Glutamatergic neuron (in vitro differentiated cells): ENCODE measurements around the gene TMEM14A. TPM values are rescaled to one million over a fixed set of nuclear protein-coding genes. Genes with fewer than 3 reads are reported as not detected.

Experiments
- DNase-seq: peaks from one replicate; pipeline ENCODE4 v3.0.0; 2022
- H3K27ac Mint-ChIP-seq: one replicate; pipeline ENCODE4 v1.8.0; 2020; ENCODE audit warnings: mild to moderate bottlenecking, mixed read lengths, inconsistent platforms; ENCODE audit not compliant: unreplicated experiment
- H3K27me3 Mint-ChIP-seq: one replicate; pipeline ENCODE4 v1.8.0; 2020; ENCODE audit warnings: mild to moderate bottlenecking, moderate library complexity, mixed read lengths, inconsistent platforms; ENCODE audit not compliant: unreplicated experiment
- H3K36me3 Mint-ChIP-seq: one replicate; pipeline ENCODE4 v1.8.0; 2020; ENCODE audit warnings: mild to moderate bottlenecking, mixed read lengths, inconsistent platforms; ENCODE audit not compliant: unreplicated experiment
- H3K4me1 Mint-ChIP-seq: one replicate; pipeline ENCODE4 v1.8.0; 2020; ENCODE audit warnings: mild to moderate bottlenecking, low read depth, mixed read lengths, inconsistent platforms; ENCODE audit not compliant: unreplicated experiment
- H3K4me3 Mint-ChIP-seq: one replicate; pipeline ENCODE4 v1.8.0; 2020; ENCODE audit warnings: mild to moderate bottlenecking, mixed read lengths, inconsistent platforms; ENCODE audit not compliant: unreplicated experiment
- H3K9me3 Mint-ChIP-seq: one replicate; pipeline ENCODE4 v1.8.0; 2020; ENCODE audit warnings: mild to moderate bottlenecking, moderate library complexity, mixed read lengths, inconsistent platforms; ENCODE audit not compliant: unreplicated experiment
- CTCF ChIP-seq: fragments of 200-600 bp; sonication (generic); IDR thresholded peaks from one replicate; pipeline ENCODE4 v1.5.0; 2021; ENCODE audit not compliant: partially characterized antibody, unreplicated experiment
- total RNA-seq: library from RNA; stranded (reverse); fragmentation: NEBNext Ultra II Directional; extraction: Animal tissue kit (Norgen Biotek cat#: 25700); gene quantifications from one replicate; pipeline ENCODE4 v1.2.1, GENCODE V29; 2021; ENCODE audit not compliant: unreplicated experiment

Gene TMEM14A
- total RNA-seq, 1 donor from 2014 or later, result 26.3 TPM

- Mint-ChIP-seq H3K9me3 (peaks cover 1% of the 10 kb centered on the region), H3K27ac (no peak overlapping the region), H3K4me3 (no peak overlapping the region), H3K27me3 (peaks cover 4% of the 10 kb centered on the region), H3K36me3 (no peaks in the 10 kb centered on the region), H3K4me1 (peaks cover 3% of the 10 kb centered on the region)
- TF ChIP-seq CTCF, result no peak
- no peak for DNase-seq
Measured at GRCh38 chr6:52664991-52665686, 5.8 kb upstream of the TMEM14A start.

- no peak overlapping the region for H3K27ac Mint-ChIP-seq
- H3K4me3 Mint-ChIP-seq, result no peak overlapping the region
- H3K27me3 Mint-ChIP-seq, result peaks cover 2% of the 10 kb centered on the region
- no peak for TF ChIP-seq CTCF
- H3K9me3 Mint-ChIP-seq, result peaks cover 2% of the 10 kb centered on the region
- no peak for DNase-seq
- no peaks in the 10 kb centered on the region for H3K36me3 Mint-ChIP-seq
- H3K4me1 Mint-ChIP-seq, result peaks cover 5% of the 10 kb centered on the region
Measured at GRCh38 chr6:52666071-52666470, 4.8 kb upstream of the TMEM14A start.

GRCh38 chr6:52666523-52666922, 4.4 kb upstream of the TMEM14A start:
- TF ChIP-seq CTCF, result no peak
- H3K27ac Mint-ChIP-seq, result no peak overlapping the region
- H3K9me3 Mint-ChIP-seq, result peaks cover 2% of the 10 kb centered on the region
- peaks cover under 1% of the 10 kb centered on the region for H3K27me3 Mint-ChIP-seq
- H3K4me1 Mint-ChIP-seq, result peaks cover 5% of the 10 kb centered on the region
- DNase-seq, result no peak
- H3K36me3 Mint-ChIP-seq, result no peaks in the 10 kb centered on the region
- peak overlapping the region; percentile 48 for H3K4me3 Mint-ChIP-seq

GRCh38 chr6:52667572-52667971, 3.3 kb upstream of the TMEM14A start:
- H3K4me3 Mint-ChIP-seq, result no peak overlapping the region
- no peaks in the 10 kb centered on the region for H3K36me3 Mint-ChIP-seq
- H3K9me3 Mint-ChIP-seq, result peaks cover 2% of the 10 kb centered on the region
- H3K4me1 Mint-ChIP-seq, result peaks cover 5% of the 10 kb centered on the region
- TF ChIP-seq CTCF, result no peak
- H3K27ac Mint-ChIP-seq, result no peak overlapping the region
- peaks cover 3% of the 10 kb centered on the region for H3K27me3 Mint-ChIP-seq
- DNase-seq, result no peak

GRCh38 chr6:52671676-52672075, 763 bp downstream of the TMEM14A start:
- Mint-ChIP-seq H3K9me3 (peaks cover 2% of the 10 kb centered on the region), H3K27me3 (peaks cover 6% of the 10 kb centered on the region), H3K4me3 (peak overlapping the region; percentile 91), H3K27ac (no peak overlapping the region), H3K36me3 (no peaks in the 10 kb centered on the region), H3K4me1 (peaks cover 5% of the 10 kb centered on the region)
- TF ChIP-seq CTCF, result no peak
- DNase-seq, result no peak
